ENCODE data around the gene WDFY3. TPM values are rescaled to one million over a fixed set of nuclear protein-coding genes. Genes with fewer than 3 reads are reported as not detected.

The WDFY3 gene
- total RNA-seq, 1 donor from 2014 or later: 104 TPM

- no peak for DNase-seq (ENCODE audit: extremely low read depth, low read depth, low spot score)
Observed at GRCh38 chr4:84734037-84734436, 232.5 kb downstream of the WDFY3 start.

GRCh38 chr4:84733343-84734033, 233.0 kb downstream of the WDFY3 start:
- DNase-seq (ENCODE audit: extremely low read depth, low read depth, low spot score): no peak

GRCh38 chr4:84730375-84730774, 236.1 kb downstream of the WDFY3 start:
- DNase-seq (ENCODE audit: extremely low read depth, low read depth, low spot score): no peak

- no peak for DNase-seq (ENCODE audit: extremely low read depth, low read depth, low spot score)
Observed at GRCh38 chr4:84727491-84727890, 239.0 kb downstream of the WDFY3 start.

- DNase-seq (ENCODE audit: extremely low read depth, low read depth, low spot score): no peak
Observed at GRCh38 chr4:84726356-84726755, 240.1 kb downstream of the WDFY3 start.

GRCh38 chr4:84722720-84723119, 243.8 kb downstream of the WDFY3 start:
- DNase-seq (ENCODE audit: extremely low read depth, low read depth, low spot score): no peak

- DNase-seq (ENCODE audit: extremely low read depth, low read depth, low spot score): no peak
Observed at GRCh38 chr4:84719115-84719514, 247.4 kb downstream of the WDFY3 start.

GRCh38 chr4:84718699-84719098, 247.8 kb downstream of the WDFY3 start:
- DNase-seq (ENCODE audit: extremely low read depth, low read depth, low spot score): no peak

- no peak for DNase-seq (ENCODE audit: extremely low read depth, low read depth, low spot score)
Observed at GRCh38 chr4:84710548-84710947, 255.9 kb downstream of the WDFY3 start.

GRCh38 chr4:84708406-84709135, 257.9 kb downstream of the WDFY3 start:
- no peak for DNase-seq (ENCODE audit: extremely low read depth, low read depth, low spot score)

GRCh38 chr4:84706286-84706685, 260.2 kb downstream of the WDFY3 start:
- no peak for DNase-seq (ENCODE audit: extremely low read depth, low read depth, low spot score)

- no peak for DNase-seq (ENCODE audit: extremely low read depth, low read depth, low spot score)
Observed at GRCh38 chr4:84699001-84699671, 267.4 kb downstream of the WDFY3 start.

- DNase-seq (ENCODE audit: extremely low read depth, low read depth, low spot score): no peak
Observed at GRCh38 chr4:84697615-84698201, 268.8 kb downstream of the WDFY3 start.

- no peak for DNase-seq (ENCODE audit: extremely low read depth, low read depth, low spot score)
Observed at GRCh38 chr4:84697159-84697558, 269.3 kb downstream of the WDFY3 start.

GRCh38 chr4:84691800-84692199, 274.7 kb downstream of the WDFY3 start:
- no peak for DNase-seq (ENCODE audit: extremely low read depth, low read depth, low spot score)

GRCh38 chr4:84691170-84691691, 275.3 kb downstream of the WDFY3 start:
- DNase-seq (ENCODE audit: extremely low read depth, low read depth, low spot score): peak; percentile 18

GRCh38 chr4:84690481-84690880, 276.0 kb downstream of the WDFY3 start:
- DNase-seq (ENCODE audit: extremely low read depth, low read depth, low spot score): no peak

GRCh38 chr4:84689197-84689596, 277.3 kb downstream of the WDFY3 start:
- DNase-seq (ENCODE audit: extremely low read depth, low read depth, low spot score): no peak

- DNase-seq (ENCODE audit: extremely low read depth, low read depth, low spot score): no peak
Observed at GRCh38 chr4:84688605-84689004, 277.9 kb downstream of the WDFY3 start.

GRCh38 chr4:84685105-84685504, 281.4 kb downstream of the WDFY3 start:
- DNase-seq (ENCODE audit: extremely low read depth, low read depth, low spot score): no peak

GRCh38 chr4:84684361-84684760, 282.1 kb downstream of the WDFY3 start:
- no peak for DNase-seq (ENCODE audit: extremely low read depth, low read depth, low spot score)

Data from glomerular endothelial cell (primary cell).